IPS-NIHi7 (cell line): ENCODE data around the gene TOP1.
"Not testable (repeated sequence)": the region's sequence is repeated elsewhere in the genome, so short reads cannot be mapped to it uniquely, and the experiment has no call there.

Experiments
- DNase-seq: peaks from one replicate; pipeline ENCODE4 v3.0.0; 2012; ENCODE audit warnings: mixed read lengths; ENCODE audit errors: extremely low spot score

TOP1 gene

DNA sequence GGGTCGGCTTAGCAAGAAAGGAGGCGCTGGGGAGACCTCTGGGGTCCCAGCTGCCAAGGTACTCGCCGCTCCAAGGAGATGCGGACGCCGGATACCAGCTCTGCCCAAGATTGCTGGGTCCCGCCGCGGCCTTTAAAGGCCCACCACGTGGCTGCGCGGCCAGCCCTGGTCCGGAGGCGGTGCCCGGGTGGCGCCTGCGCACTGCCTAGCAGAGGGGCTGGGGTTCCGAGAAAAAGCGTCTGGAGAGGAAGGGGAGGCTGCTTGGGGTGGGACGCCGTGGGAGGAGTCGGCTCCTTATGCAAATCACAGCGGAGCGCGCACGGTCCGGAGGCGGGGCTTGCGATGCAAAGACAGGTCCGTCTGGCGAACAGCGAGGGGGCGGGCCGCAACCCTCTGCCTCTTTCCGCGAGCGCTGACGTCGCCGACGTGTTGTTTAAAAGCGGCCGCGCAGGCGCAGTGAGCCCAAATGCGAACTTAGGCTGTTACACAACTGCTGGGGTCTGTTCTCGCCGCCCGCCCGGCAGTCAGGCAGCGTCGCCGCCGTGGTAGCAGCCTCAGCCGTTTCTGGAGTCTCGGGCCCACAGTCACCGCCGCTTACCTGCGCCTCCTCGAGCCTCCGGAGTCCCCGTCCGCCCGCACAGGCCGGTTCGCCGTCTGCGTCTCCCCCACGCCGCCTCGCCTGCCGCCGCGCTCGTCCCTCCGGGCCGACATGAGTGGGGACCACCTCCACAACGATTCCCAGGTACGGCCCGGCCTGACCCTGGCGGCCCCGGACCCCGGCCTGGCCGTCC lies at the start of gene TOP1:
TOP1 (plus strand) TSS at position 464 of the 791 bp plus-strand sequence; CDS start at position 710, 246 bp downstream.
- DNase-seq: peak; percentile 100

DNA sequence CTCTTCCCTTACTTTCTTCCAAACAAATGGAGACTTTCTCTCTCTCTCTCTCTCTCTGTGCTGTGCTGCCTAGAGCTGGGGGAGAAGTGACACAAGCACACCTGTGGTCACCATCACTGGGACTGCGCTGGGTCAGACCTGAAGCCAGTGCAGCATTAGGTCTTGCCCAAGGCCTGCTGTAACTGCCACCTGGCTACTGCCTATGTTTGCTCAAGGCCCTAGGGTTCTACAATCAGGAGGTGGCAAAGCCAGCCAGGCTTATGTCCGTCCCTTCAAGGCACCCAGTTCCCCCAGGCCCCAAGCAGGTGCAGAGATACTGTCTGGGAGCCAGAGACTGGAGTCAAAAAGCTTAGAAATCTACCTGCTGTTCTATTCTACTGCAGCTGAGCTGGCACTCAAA lies 49.4 kb upstream of the TOP1 start:
- DNase-seq: no peak

DNA sequence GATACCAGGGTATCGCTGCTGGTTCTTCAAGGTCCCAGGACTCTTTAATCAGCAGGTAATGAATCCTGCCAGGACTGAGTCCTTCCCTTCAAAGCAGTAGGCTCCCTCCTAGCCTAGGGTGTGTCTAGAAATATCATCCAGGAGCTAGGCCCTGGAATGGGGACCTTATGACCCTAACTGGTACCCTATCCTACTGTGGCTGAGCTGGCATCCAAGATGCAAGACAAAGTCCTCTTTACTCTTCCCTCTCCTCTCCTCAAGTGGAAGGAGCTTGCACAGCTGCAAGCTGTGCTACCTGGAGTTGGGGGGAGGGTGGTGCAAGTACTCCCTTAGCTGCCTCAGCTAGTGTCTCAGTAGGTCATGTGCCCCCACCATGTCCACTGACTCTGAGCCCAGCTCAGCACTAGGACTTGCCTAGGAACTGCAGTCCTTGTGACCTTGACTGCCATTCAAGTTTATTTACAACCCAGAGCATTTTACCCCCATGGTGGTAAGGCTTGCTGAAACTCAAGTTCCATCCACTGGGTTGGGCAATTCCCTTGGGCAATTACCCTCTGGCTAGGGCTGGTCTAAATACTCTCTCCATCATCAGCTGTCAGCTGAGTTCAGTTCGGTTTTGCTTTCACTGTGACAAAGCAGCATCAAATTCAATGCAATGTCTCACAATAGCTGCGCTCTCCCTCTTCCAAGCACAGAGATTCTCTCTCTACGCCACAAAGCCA lies 48.4 kb upstream of the TOP1 start:
- no peak for DNase-seq

DNA sequence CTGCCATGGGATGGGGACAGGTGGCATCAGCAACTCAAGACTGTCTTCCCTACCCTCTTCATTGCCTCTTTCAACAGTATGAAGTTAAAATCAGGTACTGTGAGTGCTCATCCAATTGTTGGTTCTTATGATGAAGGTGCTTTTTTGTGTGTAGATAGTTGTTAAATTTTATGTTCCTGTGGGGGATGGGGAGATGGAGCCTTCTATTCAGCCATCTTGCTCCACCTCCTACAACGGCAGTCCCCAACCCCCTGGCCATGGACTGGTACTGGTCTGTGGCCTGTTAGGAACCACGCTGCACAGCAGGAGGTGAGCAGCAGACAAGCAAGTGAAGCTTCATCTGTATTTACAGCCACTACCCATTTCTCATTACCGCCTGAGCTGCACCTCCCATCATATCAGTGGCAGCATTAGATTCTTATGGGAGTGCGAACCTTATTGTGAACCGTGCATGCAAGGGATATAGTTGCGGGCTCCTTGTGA lies 47.8 kb upstream of the TOP1 start:
- DNase-seq: no peak

DNA sequence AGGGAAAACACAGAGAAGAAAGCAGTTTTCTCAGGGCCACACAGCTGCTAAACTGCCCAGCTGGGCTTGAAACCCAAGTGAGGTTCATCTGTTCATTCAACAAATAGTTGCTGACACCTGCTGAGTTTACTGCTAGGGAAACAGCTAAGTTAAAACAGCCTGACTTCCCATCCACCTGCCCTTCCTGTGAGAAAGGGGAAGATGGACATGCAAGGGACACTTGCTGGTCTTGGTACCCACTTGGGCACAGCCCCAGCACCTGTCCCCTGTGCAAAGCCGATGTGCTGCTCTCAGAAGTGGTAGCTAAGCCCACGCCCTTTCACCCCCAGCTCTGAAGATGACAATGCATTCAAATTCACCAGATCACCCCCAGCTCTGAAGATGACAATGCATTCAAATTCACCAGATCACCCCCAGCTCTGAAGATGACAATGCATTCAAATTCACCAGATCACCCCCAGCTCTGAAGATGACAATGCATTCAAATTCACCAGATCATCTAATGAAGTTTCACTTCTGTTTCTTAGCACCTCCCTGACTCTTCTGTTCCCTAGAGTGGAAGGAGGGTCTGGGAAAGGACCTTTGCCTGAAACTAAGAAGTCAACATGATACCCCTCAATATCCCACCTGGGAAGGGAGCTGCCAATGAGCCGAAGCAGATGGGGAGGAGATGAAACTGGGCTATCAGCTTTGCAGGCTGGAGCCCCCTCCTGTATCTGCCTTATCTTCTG lies 46.0 kb upstream of the TOP1 start:
- no peak for DNase-seq

DNA sequence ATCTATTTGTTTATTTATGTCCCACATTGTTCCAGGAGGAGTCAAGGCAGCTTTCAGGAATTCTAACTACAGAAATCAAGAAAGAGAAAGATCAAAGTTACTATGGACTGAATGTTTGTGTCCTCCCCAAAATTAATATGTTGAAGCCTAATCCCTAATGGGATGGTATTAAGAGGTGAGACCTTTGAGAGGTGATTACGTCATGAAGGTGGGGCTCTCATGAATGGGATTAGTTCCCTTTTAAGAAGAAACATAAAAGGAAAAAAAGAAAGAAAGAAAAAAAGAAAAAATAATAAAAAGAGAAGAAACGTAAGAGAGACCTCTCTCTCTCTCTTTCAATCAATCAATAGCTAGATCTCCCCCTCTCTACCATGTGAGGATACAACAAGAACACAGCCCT lies 44.7 kb upstream of the TOP1 start:
- no peak for DNase-seq

DNA sequence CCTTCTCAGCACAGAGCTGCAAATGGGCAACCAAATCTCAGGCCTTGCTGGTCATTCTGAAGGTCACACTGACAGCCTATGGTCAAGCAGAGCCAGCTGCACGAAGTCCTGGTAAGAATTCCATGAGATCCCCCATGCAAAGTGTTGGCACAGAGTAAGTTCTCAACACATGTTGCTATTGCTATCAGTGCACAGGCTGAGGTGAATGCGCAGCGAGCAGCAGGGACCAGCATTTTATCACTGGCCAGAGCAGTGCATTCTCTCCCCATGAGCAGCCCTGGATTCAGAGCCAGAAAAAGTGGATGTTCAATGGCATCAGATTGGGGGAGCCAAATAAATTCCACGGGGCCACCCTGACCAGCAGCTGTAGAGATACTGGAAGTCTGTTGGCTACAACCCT lies 44.1 kb upstream of the TOP1 start:
- DNase-seq: no peak

DNA sequence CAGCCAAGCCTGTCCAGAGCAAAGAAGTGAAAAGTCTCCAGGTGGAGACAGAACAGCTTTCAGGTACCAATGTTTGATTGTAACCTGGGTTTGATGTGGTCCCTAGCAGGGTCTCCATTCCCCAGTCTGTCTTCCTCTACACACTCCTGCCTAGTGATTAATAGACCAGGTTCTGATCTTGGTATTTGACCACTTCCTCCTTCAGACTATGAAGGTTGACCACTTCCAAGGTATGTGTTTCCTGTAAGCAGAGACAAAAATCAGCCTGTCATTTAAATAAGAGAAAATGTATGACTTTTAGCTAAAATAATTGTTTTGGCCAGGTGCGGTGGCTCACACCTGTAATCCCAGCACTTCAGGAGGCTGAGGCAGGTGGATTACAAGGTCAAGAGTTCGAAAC lies 41.8 kb upstream of the TOP1 start:
- DNase-seq: no peak

DNA sequence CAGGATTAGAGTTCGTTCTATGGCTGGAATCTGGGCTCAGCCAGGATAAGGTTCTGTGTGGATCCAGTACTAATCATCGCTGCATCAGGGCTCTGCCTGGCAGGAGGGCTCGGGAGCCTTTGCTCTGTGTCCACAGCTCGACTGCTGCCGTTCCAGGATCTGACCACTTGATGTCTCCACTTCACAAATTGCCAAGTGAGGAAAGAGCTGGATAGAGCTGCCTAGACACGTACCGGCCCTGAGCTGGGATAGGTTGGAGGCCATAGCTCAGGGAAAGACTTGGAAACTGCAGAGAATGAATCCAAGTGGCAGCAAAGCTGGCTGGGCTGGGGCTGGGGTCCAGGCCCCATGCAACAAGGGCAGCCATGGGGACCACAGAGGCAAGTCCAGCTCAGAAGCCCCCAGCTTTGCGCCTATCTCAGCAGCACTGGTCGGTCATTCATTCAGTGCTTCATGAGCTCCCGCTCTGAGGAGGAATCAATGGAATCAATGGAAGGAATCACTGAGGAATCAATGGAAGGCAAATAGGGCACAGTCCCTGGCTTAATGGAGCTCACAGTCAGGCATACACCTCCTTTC lies 38.0 kb upstream of the TOP1 start:
- DNase-seq: peak; percentile 95

DNA sequence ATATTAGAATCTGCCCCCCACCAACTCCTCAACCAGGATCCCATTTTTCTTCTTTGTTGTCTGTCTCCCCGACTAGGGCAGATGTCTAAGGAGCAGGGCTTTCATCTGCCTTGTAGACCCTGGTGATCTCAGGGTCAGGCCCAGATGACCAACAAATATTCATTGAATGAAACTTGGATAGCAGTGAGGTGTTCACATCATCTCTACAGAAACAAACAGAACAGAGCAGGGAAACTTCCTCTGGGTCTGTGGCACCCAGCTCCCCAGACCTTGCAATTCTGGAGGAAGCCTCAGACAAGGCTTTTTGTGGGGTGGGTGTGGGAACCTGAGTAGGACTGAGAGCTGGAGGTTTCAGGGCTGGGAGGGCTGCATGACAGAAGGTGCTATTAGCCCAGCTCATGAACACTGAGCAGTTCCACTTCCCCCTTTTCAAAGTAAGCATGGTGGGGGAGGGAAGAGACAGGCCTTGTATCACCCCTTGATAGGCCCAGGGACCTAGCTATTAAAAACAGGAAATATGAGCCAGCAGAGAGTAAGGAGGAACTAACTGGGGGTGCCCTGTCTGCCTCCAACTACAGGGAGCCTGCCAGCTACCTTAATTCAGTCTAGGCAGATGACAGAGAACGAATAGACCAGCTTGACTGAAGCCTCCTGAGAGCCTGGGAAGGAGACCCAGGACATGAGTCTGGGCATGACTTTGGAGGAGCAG lies 37.3 kb upstream of the TOP1 start:
- DNase-seq: no peak

DNA sequence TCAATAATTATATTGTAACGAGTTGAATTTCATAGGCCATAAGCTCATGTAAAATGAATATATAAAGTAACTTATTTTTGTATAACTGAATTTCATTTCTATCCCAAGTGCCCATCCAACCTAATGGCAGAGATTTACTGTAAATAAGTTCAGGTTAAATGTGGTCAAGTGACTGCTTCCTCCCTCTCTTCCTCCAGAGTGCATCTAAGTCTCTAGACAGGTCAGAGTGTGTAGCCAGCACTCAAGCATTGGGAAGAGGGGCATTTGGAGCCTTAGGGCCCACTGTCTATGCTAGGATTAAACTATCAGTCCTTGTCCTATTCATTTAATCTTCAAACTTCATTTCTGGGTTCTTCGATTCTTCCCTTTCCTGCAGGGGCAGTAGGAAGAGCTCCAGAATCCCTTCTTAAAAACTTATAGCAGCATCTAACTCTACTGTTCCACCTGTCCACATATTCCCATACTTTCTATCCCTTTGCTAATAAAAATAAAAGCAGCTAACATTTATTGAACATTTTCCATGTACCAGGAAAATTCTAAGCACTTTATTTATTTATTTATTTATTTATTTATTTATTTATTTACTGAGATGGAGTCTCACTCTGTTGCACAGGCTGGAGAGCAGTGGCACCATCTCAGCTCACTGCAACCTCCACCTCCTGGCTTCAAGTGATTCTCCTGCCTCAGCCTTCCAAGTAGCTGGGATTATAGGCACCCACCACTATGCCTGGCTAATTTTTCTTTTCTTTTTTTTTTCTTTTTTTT lies 36.1 kb upstream of the TOP1 start:
- DNase-seq: no peak

DNA sequence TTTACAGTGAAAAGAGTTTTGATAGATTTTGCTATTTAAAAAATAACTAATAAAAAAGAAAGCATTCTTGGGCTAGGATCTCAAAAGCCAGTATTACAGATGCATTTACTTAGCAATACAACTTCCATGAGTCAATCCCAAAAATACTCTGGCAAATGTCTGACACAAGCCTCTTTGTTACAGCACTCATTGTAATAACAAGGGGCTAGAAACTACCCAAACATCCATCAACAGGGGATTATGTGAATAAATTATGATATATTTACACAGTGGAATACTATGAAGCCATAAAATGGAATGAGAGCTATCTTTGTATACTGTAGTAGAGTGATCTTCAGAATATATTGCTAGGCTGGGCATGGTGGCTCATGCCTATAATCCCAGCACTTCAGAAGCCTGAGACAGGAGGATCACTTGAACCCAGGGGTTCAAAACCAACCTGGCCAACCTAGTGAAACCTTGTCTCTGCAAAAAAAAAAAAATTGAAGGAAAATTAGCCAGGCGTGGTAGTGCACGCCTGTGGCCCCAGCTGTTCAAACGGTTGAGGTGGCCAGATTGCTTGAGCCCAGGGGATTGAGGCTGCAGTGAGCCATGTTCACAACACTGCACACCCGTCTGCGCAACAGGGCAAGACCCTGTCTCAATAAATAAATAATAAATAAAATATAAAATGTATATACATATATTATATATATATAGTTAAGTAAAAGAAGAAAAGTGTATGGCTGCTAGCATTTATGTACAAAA lies 34.7 kb upstream of the TOP1 start:
- no peak for DNase-seq

DNA sequence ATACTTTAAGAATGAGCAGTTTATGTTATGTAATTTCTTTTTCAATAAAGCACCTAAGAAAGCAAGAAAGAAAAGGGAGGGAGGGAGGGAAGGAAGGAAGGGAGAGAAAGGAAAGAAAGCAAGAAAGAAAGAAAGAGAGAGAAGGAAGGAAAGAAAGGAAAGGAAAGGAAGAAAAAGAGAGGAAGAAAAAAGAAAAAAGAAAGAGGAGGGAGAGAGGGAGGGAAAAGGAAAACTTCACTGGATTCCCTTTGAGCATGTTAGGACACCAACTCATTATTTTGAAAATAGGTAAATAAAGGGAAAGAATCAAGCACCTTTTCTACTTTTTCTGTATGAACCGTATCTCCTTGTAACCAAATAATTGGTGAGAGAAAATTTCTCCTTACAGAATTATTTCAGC lies 32.3 kb upstream of the TOP1 start:
- DNase-seq: no peak

DNA sequence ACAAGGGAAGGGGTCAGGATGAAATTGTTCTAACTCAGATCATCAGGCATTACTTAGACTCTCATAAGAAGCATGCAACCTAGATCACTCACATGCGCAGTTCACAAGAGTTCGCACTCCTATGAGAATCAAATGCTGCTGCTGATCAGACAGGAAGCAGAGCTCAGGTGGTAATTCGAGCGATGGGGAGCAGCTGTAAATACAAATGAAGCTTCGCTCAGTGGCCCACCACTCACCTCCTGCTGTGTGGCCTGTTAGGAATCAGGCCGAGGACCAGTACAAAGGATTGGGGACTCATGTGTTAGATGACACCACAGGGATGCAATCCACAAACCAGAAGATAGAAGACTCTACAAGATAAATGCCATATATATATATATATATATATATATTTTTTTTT lies 31.5 kb upstream of the TOP1 start:
- peak; percentile 43 for DNase-seq

DNA sequence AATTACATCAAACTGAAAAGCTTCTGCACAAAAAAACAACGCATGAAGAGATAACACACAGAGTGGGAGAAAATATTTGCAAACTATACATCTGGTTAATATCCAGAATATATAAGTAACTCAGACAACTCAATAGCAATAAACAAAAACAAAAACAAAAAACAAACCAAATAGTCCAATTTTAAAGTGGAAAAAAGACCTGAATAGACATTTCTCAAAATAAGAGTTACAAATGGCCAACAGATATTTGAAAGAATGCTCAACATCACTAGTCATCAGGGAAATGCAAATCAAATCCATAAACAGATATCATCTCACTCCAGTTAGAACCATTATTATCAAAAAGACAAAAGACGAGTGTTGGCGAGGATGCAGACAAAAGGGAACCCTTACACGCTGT lies 28.8 kb upstream of the TOP1 start:
- DNase-seq: no peak

DNA sequence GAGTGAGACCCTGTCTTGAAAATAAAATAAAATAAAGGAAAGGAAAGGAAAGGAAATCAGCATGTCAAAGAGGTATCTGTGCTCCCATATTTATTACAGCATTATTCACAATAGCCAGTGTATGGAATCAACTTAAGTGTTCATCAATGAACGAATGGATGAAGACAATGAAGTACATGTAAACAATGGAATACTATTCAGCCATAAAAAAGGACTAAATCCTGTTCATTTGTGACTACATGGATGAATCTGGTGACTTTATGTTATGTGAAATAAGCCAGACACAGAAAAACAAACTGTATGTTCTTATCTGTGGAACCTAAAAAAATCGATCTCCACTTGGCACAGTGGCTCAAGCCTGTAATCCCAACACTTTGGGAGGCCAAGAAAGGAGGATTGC lies 28.0 kb upstream of the TOP1 start:
- no peak for DNase-seq

DNA sequence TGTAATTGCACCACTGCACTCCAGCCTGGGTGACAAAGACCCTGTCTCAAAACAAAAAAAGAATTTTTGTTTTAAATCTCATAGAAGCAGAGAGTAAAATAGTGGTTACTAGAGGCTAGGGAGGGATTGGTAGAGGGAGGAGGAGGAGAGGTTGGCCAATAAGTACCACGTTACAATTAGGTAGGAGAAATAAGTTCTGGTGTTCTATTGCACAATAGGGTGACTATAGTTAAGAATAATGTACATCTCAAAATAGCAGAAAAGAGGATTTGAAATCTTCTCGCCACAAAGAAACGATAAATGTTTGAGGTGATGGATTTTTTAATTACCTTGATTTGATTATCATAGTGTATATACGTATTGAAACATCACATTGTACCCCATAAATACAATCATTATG lies 27.1 kb upstream of the TOP1 start:
- DNase-seq: no peak

DNA sequence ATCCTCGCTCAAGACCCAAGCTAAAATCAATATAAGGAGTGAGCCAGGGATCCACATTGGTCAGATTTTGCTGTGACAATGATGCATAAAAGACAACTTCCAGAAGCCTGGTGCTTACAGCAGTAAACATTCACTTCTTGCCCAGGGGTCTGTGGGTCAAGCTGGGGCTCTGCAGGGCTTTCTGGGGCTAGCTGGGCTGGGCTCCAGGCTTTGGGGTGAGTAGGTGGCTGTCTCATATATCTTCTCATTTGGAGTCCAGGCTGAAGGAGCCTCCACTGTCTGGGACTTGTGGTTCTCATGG lies 25.8 kb upstream of the TOP1 start:
- no peak for DNase-seq

DNA sequence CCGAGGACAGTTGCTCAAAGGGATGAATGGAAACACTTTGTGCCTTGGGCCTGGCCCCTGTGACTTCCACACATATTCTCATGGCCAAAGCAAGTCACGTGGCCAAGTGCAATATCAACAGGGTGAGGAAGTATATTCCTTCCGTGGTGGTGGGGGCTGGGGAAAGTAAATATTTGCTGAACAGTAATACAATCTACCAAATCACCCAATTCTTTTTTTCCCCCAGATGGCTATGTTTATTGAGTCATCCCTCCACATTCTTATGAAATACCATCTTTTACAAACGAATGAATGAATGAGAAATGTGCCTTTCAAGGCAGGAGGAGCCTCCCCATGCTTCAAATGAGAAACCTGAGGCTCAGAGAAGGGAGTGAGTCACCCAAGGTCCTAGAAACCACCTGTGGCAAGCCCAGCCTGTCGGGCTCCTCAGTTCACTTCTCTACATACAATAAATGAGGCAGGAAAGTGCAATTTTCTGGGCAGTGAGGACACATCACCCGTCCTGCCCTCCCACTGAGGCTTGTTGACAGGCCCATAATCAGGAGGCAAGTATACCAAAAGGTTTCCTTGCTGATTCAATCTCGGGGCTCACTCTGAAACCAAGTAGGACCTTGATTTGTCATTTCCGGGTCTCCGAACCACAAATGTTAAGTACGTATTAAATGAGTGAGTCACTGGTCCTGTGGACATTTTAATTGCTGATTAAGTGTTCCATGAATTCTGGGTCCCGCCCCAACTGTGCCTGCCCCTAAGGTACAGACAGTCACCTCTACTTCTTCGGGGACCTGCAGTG lies 25.3 kb upstream of the TOP1 start:
- peak; percentile 31 for DNase-seq

DNA sequence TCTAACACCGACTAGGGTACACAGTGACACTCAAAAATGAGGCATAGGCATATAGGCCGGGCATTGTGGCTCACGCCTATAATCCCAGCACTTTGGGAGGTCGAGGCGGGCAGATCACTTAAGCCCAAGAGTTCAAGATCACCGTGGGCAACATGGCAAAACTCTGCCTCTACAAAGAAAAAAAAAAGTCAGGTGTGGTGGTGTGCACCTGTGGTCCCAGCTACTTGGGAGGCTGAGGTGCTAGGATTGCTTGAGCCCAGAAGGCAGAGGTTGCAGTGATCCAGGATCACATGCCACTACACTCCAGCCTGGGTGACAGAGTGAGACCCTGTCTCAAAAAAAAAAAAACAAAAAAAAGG lies 24.7 kb upstream of the TOP1 start:
- DNase-seq: not testable (repeated sequence)
